ENCODE measurements around the gene ADAM12. TPM values are rescaled to one million over a fixed set of nuclear protein-coding genes. Genes with fewer than 3 reads are reported as not detected.

Gene ADAM12
- total RNA-seq, 1 donor from 2014 or later = 0.98 TPM

GRCh38 chr10:126208726-126209302, 179.5 kb downstream of the ADAM12 start:
- Histone ChIP-seq H3K9me3 (no peaks in the 10 kb centered on the region), H3K27ac (no peak overlapping the region), H3K4me3 (no peak overlapping the region), H3K27me3 (no peaks in the 10 kb centered on the region), H3K4me1 (no peaks in the 10 kb centered on the region), H3K36me3 (no peaks in the 10 kb centered on the region)
- ATAC-seq (no peak), DNase-seq (no peak)
- TF ChIP-seq CTCF (IDR thresholded peaks at IDR 0.05) = no peak
- intact Hi-C loops (cut with DNase I) = no loop called here

GRCh38 chr10:126207851-126208250, 180.4 kb downstream of the ADAM12 start:
- Histone ChIP-seq H3K27me3 (no peaks in the 10 kb centered on the region), H3K4me1 (no peaks in the 10 kb centered on the region), H3K4me3 (no peak overlapping the region), H3K36me3 (no peaks in the 10 kb centered on the region), H3K9me3 (no peaks in the 10 kb centered on the region), H3K27ac (no peak overlapping the region)
- intact Hi-C loops (cut with DNase I) = no loop called here
- no peak for DNase-seq
- ATAC-seq = no peak
- TF ChIP-seq CTCF (IDR thresholded peaks at IDR 0.05) = no peak

- intact Hi-C loops (cut with DNase I) = no loop called here
- H3K27me3 ChIP-seq = no peaks in the 10 kb centered on the region
- ATAC-seq = no peak
- H3K9me3 ChIP-seq = no peaks in the 10 kb centered on the region
- no peak for DNase-seq
- H3K4me3 ChIP-seq = no peak overlapping the region
- H3K4me1 ChIP-seq = no peaks in the 10 kb centered on the region
- TF ChIP-seq CTCF (IDR thresholded peaks at IDR 0.05) = no peak
- H3K27ac ChIP-seq = no peak overlapping the region
- no peaks in the 10 kb centered on the region for H3K36me3 ChIP-seq
Observed at GRCh38 chr10:126207313-126207771, 180.9 kb downstream of the ADAM12 start.

GRCh38 chr10:126205486-126206205, 182.6 kb downstream of the ADAM12 start:
- TF ChIP-seq CTCF (IDR thresholded peaks at IDR 0.05) = no peak
- intact Hi-C loops (cut with DNase I) = no loop called here
- Histone ChIP-seq H3K27ac (no peak overlapping the region), H3K36me3 (no peaks in the 10 kb centered on the region), H3K9me3 (no peaks in the 10 kb centered on the region), H3K4me1 (no peaks in the 10 kb centered on the region), H3K27me3 (no peaks in the 10 kb centered on the region), H3K4me3 (no peak overlapping the region)
- DNase-seq (no peak), ATAC-seq (no peak)

- DNase-seq (no peak), ATAC-seq (no peak)
- no peaks in the 10 kb centered on the region for H3K9me3 ChIP-seq
- H3K27ac ChIP-seq = no peak overlapping the region
- H3K27me3 ChIP-seq = no peaks in the 10 kb centered on the region
- no peaks in the 10 kb centered on the region for H3K36me3 ChIP-seq
- no peak overlapping the region for H3K4me3 ChIP-seq
- TF ChIP-seq CTCF (IDR thresholded peaks at IDR 0.05) = no peak
- intact Hi-C loops (cut with DNase I) = no loop called here
- no peaks in the 10 kb centered on the region for H3K4me1 ChIP-seq
Observed at GRCh38 chr10:126204320-126204719, 184.0 kb downstream of the ADAM12 start.

All from upper lobe of right lung (tissue), 1 donor.